AG04450 (cell line): ENCODE measurements around the gene WDR18. TPM values are rescaled to one million over a fixed set of nuclear protein-coding genes. Genes with fewer than 3 reads are reported as not detected.

Experiments
- CTCF ChIA-PET: fragments of 300-600, 350-600 bp; formaldehyde crosslinking; extraction: SDS; loops from one replicate; lab custom pipeline; 2022; ENCODE audit warnings: antibody characterized with exemption, inconsistent platforms; lab: Charles Lee
- POLR2A ChIA-PET: fragments of 350-600 bp; formaldehyde crosslinking; extraction: SDS; loops from one replicate; lab custom pipeline; 2021; ENCODE audit warnings: antibody characterized with exemption, inconsistent platforms; lab: Yijun Ruan, JAX
- DNase-seq: peaks from one replicate; pipeline ENCODE4 v3.0.0-alpha.2; 2011; ENCODE audit warnings: low read depth, low spot score
- H3K27ac ChIP-seq: one replicate; pipeline ENCODE4 v1.5.1; 2012; ENCODE audit warnings: low read depth, low read length, control low read depth
- H3K27me3 ChIP-seq: one replicate; pipeline ENCODE4 v1.6.0; 2012; ENCODE audit warnings: low read length; ENCODE audit not compliant: control insufficient read depth, insufficient read depth
- H3K4me3 ChIP-seq: 2 replicates; pipeline ENCODE4 v1.5.1; 2011; ENCODE audit warnings: mild to moderate bottlenecking, low read depth, low read length, control low read depth
- H3K9me3 ChIP-seq: 2 replicates; pipeline ENCODE4 v1.5.1; 2012; ENCODE audit warnings: low read length; ENCODE audit not compliant: control insufficient read depth, insufficient read depth
- CTCF ChIP-seq: IDR thresholded peaks from 2 replicates; pipeline ENCODE4 v1.5.1; 2011; ENCODE audit warnings: low read depth, low read length, control low read depth, inconsistent platforms
- polyA plus RNA-seq: library from polyadenylated mRNA; depleted of rRNA; stranded (reverse); fragments of >200 nt; gene quantifications from 2 replicates; pipeline ENCODE4 v1.2.3, GENCODE V29; 2011

WDR18 gene
- polyA plus RNA-seq, 1 experiment, result 24.5 TPM

DNA sequence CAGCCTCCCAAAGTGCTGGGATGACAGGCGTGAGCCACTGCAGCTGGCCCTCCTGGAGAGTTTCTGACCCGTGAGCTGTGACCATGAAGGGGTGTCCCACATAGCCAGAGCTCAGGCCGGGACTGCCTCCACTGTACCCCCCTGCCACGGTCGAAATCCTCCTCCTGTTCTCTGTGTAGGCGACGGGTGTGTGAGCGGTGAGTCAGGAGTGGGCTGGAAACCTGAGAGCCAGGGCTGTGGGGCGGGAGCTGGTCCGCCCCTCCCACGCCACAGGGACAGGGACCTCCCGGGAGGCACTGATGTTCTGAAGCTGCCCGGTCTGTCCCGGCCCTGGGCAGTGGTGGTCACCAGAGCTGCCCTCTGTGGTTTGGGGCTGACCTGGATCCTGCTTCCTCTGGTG is 3.9 kb downstream of the WDR18 start:
- no peak for DNase-seq
- ChIA-PET CTCF (interaction anchor here (1.2 kb wide), 1 partner anchor 132 kb away, joined by 3 read pairs; no protein-coding TSS in a partner anchor), POLR2A (no interaction called here)

DNA sequence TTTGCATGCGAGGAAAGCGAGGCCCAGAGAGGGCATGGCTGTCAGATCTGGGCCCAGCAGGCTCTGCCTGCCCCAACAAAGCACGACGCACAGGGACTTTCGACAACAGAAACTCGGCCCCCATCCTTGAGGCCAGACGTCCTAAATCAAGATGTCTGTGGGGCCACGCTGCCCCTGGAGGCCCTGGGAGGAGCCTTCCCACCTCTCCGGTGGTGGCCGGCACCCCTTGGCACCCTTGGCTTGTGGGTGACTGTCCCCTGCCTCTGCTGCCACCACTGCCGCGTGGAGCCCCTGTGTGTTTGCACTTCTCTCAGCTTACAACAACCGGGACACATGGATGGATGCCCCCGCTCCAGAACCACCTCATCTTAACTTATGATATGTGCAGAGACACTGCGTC is 4.4 kb downstream of the WDR18 start:
- Histone ChIP-seq H3K9me3 (peaks cover 12% of the 10 kb centered on the region; the same call in 1 of the 2 replicates), H3K27ac (no peak overlapping the region), H3K4me3 (no peak overlapping the region), H3K27me3 (no peaks in the 10 kb centered on the region)
- no peak for DNase-seq
- ChIA-PET POLR2A (no interaction called here), CTCF (interaction anchor here (1.2 kb wide), 1 partner anchor 132 kb away, joined by 3 read pairs; no protein-coding TSS in a partner anchor)
- no peak for TF ChIP-seq CTCF

More for the DNA sequence above, 3.9 kb downstream of the WDR18 start:
- no peak for TF ChIP-seq CTCF
- Histone ChIP-seq H3K27me3 (no peaks in the 10 kb centered on the region), H3K9me3 (peaks cover 12% of the 10 kb centered on the region; the same call in 1 of the 2 replicates), H3K4me3 (no peak overlapping the region), H3K27ac (no peak overlapping the region)

GRCh38 chr19:989381-990081 is 5.4 kb downstream of the WDR18 start:
- POLR2A ChIA-PET, result interaction anchor here (0.7 kb wide), 1 partner anchor 617 kb away, joined by 7 read pairs; no protein-coding TSS in a partner anchor
- H3K27ac ChIP-seq, result no peak overlapping the region
- CTCF ChIA-PET, result interaction anchor here (1.2 kb wide), 1 partner anchor 133 kb away, joined by 3 read pairs; no protein-coding TSS in a partner anchor
- H3K4me3 ChIP-seq, result no peak overlapping the region
- no peaks in the 10 kb centered on the region for H3K27me3 ChIP-seq
- DNase-seq, result no peak
- TF ChIP-seq CTCF, result peak; percentile 29
- H3K9me3 ChIP-seq, result peaks cover 8% of the 10 kb centered on the region; the same call in 1 of the 2 replicates

DNA sequence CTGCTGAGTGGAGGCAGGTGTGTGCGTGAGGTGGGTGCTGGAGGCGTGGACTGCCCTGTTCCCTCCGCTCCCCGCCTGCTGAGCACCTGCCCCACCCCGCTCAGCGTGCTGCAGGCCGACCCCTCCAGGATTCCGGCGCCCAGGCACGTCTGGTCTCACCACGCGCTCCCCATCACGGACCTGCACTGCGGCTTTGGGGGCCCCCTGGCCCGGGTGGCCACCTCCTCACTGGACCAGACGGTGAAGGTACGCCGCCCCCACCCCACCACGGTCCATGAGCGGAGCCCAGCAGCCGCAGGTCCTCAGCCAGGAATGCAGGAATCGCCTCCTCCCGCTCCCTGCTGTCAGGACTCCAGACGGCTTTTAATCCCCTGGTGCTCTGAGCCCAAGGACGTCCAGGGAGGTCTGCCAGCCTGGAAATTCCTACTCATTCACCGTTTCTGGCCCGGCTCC is 6.0 kb downstream of the WDR18 start:
- no peak for DNase-seq
- no peak overlapping the region for H3K27ac ChIP-seq
- TF ChIP-seq CTCF, result no peak
- ChIA-PET CTCF (no interaction called here), POLR2A (no interaction called here)
- no peaks in the 10 kb centered on the region for H3K27me3 ChIP-seq
- H3K9me3 ChIP-seq, result peaks cover 7% of the 10 kb centered on the region; the same call in 1 of the 2 replicates
- no peak overlapping the region for H3K4me3 ChIP-seq

DNA sequence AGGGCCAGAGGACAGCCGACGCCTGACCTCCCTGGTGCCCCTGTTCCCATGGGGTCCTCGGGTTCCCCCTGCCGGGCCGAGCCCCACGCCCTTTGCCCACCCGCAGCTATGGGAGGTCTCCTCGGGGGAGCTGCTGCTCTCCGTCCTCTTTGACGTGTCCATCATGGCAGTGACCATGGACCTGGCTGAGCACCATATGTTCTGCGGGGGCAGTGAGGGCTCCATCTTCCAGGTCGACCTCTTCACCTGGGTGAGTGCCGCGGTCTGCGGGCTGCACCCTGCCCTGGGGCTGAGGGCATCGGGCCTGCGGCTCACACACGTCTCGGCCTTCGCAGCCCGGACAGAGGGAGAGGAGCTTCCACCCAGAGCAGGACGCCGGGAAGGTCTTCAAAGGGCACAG is 6.6 kb downstream of the WDR18 start:
- CTCF ChIA-PET, result no interaction called here
- Histone ChIP-seq H3K27me3 (peaks cover under 1% of the 10 kb centered on the region), H3K27ac (no peak overlapping the region), H3K4me3 (no peak overlapping the region), H3K9me3 (peaks cover 7% of the 10 kb centered on the region; the same call in 1 of the 2 replicates)
- DNase-seq, result no peak
- POLR2A ChIA-PET, result no interaction called here
- TF ChIP-seq CTCF, result no peak
